DOHH2 (cell line): ENCODE measurements around the gene LRCH1.

Experiments used
- CTCF ChIP-seq: fragments of 200-600 bp; sonication (generic); IDR thresholded peaks from one replicate; pipeline ENCODE4 v1.5.1; 2014; ENCODE audit warnings: antibody characterized with exemption, mild to moderate bottlenecking, low read depth, low read length; ENCODE audit not compliant: poor library complexity, severe bottlenecking
- EZH2phosphoT487 ChIP-seq: fragments of 200-600 bp; sonication (generic); IDR thresholded peaks from 2 replicates; pipeline ENCODE4 v1.6.1; 2017; ENCODE audit warnings: borderline replicate concordance, mild to moderate bottlenecking, antibody characterized with exemption, low read length, moderate library complexity, mixed read lengths

GRCh38 chr13:46712524-46712923, 159.6 kb downstream of the LRCH1 start:
- TF ChIP-seq CTCF (no peak), EZH2phosphoT487 (no peak)
